GM04503 (cell line): ENCODE measurements around the gene SLC25A17.
"Not testable (repeated sequence)": the region's sequence is repeated elsewhere in the genome, so short reads cannot be mapped to it uniquely, and the experiment has no call there.

Experiments used
- DNase-seq: peaks from one replicate; pipeline ENCODE4 v3.0.0-alpha.2; 2012; ENCODE audit warnings: low read depth

SLC25A17 gene, protein sequence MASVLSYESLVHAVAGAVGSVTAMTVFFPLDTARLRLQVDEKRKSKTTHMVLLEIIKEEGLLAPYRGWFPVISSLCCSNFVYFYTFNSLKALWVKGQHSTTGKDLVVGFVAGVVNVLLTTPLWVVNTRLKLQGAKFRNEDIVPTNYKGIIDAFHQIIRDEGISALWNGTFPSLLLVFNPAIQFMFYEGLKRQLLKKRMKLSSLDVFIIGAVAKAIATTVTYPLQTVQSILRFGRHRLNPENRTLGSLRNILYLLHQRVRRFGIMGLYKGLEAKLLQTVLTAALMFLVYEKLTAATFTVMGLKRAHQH

DNA sequence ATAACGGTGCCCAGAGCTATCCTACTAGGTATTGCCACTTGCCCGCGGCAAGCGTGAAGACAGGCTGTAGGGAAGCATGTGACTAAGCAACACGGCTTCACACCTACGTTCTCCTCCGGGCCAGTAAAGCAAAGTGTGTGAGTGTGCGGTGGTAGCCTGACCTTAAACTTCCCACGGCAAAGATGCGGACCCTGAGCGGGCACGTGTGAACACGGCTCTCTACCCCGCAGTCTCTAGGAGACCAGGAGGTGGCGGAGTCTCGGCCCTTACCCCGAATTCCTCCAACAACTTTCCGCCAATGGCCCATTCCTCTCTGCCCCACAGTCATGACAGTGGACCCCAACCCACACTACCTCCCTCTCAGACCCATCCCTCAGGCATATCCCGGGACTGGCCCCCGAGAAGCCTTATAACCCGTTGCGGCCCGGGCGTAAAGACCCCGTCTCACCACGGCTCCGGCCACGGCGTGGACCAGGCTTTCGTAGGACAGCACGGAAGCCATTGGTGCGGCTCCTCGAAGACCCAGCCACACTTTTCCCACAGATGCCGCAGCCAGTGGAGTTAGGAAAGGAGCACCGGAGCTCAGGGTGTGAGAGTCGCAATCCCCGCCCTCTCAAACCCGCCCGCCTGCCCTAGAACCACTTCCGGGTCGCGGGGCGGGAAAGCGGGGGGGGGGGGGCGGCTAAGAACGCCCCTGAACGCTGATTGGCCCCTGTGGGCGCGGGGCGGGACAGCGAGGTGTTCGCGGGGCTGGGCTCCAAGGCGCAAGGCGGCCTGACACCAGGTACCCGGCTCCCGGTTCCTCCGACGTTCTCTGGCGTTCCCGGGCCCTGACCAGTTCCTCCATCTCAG is at the start of gene SLC25A17:
Gene SLC25A17 (minus strand): TSS at position 600 of the 852 bp plus-strand sequence. CDS start 98 bp downstream, at position 502.
- peak; percentile 18 for DNase-seq

DNA sequence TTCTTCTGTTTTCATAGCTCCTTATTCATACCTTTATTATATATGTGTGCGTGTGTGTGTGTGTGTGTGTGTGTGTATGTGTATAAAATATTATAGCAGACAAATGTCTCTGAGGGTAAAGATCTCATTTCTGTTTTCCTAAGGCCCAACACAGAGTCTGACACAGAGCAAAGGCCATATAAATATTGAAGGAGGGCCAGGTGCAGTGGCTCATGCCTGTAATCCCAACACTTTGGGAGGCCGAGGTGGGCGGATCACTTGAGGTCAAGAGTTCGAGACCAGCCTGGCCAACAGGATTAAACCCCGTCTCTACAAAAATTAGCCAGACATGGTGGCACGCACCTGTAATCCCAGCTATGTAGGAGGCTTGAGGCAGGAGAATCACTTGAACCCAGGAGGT is 49.2 kb upstream of the SLC25A17 start:
- not testable (repeated sequence) for DNase-seq

DNA sequence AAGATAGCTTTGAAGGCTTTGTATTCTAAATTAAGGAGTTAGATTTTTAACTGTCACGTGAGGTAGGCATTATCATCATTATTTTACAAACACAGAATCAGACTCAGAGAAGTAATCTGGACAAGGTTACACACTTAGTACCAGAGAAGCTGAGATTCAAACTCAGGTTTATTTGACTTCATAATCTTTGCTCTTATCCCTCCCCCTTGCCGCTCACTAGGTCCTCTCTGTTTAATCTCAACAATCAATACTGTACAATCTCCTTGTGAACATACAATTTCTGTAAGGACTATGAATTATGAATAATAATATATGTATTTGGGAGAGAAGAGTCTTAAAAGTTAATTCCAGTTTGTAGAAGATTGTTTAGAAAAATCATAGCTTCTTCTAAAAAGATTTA is 48.0 kb upstream of the SLC25A17 start:
- DNase-seq: no peak

DNA sequence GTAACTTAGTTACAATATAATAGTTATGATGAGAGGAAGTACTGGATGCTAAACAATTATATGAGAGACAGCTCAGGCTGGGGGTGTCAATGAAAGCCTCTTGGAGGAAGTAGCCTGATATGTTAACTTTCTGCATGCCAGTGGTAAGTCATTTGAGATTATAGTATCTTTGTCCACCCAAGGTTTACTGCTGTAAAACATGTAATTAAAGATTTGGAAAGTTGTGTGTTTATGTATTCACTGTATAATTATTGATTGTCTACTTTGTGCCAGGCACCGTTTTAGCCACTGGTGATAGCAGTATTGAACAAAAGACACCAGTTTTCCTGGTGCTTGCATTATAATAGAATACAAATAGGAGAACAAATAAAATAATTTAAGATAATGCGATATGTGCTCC is 43.4 kb upstream of the SLC25A17 start:
- no peak for DNase-seq

DNA sequence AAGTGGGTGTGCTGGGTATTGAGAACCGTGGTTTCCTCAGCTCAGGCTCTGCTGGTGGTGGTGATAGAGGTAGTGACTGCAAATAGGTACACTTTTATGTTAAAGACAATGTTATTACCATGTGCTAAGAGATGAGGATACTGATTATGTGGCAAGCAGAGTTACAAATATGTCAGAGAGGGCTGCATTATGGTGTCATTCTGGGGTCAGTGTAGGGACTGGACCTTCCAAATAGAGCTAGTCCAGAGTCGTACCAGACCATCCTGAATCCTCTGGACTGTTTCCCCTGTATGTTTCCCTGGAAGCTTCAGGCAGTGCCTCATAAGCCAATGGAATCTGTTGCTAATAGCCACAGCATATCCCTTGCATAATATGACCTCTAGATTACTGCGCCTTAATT is 42.9 kb upstream of the SLC25A17 start, which contains the start of gene DNAJB7:
Gene DNAJB7 (minus strand): TSS at position 101 of the 400 bp plus-strand sequence. CDS start 119 bp downstream, outside the sequence.
- DNase-seq: no peak

DNA sequence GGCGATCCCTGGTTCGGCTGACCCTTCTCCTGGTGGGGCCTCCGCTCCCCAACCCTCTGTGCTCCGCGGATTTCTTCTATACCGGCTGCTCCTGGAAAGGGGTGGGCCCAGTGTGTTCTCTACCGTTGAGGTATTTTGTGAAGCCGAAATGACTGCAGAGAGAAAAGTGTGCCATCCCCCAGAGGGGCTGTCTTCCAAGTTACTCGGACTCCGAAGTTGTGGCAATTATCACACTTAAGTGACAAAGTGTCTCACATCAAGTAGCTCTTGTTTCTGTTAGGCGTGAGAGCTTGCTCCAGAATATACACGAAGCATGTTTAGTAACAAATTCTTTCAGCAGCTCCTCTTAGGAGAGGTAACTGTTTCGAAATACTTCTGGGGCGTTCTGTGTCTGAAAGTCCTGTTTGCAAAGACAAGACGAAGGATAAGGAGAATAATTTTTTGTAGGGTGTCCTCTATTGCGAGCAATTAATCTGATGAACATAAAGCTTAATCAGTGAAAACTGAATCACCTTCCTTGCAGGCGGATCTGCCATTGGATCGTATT is 38.2 kb upstream of the SLC25A17 start:
- DNase-seq: no peak

DNA sequence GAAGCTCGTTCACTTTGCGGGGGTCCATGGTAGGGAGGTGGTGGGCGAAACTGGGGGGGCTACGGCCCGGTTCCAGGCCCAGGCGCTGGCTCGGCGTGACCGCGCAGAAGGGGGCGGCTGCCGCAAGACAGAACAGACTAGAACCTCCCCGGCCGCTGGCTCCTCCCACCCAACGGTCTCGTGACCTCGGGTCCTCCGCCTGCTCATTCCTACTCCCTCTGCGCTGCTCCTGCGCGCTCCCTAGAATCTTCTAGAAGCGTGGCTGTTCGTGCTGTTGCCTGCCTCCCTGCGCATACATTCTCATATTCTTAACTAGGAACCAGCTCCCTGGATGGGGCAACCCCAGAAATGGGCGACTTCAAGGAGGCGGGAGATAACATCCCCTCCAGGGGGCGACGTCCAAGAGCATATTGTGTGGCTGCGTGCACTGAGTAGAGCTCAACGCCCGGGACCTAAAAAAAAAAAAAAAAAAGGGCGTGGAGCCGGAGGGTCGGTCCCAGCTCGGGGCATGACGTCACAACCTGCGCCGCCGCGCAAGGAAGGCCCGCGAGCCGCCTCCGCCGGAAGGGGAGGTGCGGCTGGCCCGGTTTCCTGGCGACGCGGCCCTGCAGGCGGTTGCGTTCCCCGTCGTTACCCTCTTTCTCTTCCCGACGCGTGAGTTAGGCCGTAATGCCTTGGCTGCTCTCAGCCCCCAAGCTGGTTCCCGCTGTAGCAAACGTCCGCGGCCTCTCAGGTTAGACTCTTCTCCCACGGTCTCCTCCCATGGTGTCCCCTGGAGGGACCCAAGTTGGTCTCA is 37.6 kb upstream of the SLC25A17 start, which contains the start of the genes ST13 and XPNPEP3:
Gene ST13 (minus strand): TSS at position 127 of the 796 bp plus-strand sequence. CDS start 99 bp downstream, at position 28.
Gene XPNPEP3 (plus strand): TSS at position 636 of the 796 bp plus-strand sequence. CDS start 34 bp downstream, at position 670.
- DNase-seq: peak; percentile 79

DNA sequence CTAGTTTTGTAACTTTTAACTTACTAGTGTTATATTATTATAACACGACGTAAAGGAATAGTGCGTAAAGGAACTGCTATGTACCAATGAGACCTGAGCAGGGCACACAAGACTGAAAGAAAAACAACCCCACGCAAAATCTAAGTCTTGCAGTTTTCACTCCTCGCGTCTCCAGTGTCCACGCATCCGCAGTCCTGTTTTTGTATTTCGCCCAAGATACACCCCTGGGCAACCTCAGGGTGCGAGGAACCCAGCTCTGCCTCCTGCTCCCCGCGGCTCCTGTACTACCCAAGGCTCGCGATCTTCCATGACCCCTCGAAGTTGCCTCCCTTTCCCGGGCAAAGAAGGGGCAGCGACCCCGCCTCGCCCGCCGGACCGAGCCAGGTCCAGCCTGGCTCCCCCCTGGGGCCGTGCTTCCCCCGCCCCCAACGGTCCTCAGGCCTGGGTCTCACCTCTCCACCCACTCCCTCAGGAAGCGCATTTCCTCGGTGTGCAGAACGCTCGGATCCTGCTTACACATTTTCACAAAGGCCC is 36.9 kb upstream of the SLC25A17 start:
- DNase-seq: no peak

DNA sequence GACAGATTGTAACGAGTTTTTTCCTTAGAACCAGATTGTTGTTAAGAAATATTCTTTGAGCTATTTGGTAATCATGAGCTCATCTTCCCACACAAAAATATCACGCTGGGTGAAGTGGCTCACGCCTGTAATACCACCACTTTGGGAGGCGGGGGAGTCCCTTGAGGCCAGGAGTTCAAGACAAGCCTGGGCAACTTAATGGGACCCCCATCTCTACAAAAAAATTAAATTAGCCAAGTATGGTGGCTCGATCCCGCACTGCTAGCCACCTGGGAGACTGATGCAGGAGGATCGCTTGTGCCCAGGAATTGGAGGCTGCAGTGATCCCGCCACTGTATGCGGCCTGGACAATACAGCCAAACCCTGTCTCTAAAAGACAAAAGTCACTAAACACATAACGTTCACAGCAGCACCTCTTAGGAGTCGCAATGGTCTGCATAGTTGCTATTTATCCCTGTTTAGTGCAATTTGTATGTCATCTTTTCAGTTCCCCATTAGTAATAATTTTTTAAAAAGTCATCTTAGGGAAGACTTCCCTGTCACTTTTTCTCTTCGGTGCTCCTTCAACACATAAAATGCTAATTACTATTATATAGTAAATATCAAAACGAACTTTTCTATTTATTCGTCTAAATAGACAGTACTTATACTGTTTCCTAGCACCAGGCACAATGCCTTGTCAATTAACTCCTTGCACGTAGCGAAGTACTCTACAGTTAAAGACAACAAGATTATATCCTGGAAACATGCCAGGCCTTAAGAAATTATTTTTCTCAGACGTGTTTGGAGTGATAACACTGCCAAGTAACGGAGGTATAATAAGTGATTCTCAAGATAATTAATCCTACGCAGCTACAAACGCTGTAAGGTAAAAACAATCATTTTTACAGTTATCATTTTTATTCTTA is 36.2 kb upstream of the SLC25A17 start:
- DNase-seq: no peak

DNA sequence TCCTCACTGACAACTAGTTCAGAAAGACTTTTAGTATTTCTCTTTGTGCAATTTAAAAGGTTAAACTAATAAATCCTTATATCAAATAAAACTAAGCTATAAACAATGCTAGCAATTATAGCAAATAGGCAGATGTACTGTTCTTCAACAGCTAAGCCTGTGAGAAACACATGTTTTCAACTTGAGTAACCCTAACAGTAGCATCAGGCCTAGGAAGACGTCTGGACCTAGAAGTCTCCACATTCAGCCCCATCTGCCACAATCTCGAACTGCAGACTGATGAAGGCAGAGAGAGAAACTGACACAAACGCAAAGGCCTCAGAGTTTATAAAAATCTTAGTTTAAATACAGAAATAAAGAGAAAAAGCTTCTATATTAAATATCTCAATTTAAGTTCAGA is 34.8 kb upstream of the SLC25A17 start:
- no peak for DNase-seq

DNA sequence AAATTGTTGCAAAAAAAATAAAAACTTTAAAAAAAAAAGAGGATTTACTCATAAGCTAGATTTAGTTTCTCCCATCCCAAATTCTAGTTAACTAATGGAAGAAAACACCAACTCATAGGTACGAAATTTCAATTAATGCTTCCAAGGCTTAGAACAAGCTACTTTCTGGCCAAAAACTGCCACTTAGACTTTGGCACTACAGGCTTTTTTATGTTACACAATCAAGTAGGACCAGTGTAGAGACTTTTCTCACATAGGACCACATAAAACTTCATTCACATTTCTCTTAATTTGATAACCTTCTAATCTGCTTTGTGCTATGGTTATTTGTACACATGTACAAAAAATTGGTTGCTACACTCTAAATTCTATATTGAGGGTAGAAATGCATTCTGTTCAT is 34.2 kb upstream of the SLC25A17 start:
- DNase-seq: no peak

DNA sequence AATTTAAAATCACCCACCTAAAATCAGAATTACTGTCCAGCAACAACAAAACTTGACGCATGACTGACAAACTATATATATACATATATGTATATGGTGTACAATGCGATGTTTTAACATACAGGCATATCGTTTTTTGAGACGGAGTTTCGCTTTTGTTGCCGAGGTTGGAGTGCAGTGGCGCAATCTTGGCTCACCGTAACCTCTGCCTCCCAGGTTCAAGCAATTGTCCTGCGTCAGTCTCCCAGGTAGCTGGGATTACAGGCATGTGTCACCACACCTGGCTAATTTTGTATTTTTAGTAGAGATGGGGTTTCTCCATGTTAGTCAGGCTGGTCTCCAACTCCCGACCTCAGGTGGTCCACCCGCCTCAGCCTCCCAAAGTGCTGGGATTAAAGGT is 26.7 kb upstream of the SLC25A17 start:
- not testable (repeated sequence) for DNase-seq

DNA sequence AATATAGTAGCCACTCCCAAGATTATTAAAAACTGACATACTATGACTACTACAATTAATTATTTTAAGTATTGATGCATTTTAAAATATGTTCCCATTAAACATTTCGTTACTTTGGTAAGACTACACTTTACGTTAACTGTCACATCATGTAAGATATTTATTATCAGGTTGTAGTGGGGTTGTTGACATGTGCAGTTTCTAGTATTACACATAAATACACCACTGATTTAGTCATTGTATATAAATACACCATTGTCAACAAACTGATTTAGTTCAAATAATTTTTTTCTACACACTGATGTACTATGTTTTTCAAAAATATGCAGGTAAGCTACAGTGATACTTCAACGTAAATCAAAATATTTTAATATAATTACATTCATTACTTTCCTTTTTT is 25.8 kb upstream of the SLC25A17 start:
- no peak for DNase-seq

DNA sequence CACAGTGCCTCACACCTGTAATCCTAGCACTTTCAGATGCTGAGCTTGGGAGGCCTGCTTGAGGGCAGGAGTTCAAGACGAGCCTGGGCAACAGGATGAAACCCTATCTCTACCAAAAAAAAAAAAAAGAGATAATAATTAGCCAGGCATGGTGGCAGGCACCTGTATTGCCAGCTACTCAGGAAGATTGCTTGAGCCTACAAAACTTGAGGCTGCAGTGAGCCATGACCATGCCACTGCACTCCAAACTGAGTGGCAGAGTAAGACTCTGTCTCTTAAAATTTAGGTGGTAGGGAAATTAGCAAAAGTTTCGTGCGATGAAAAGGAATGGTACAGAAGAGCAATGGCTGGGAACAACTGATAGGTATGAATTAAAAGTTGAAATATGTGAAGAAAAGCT is 19.3 kb upstream of the SLC25A17 start:
- no peak for DNase-seq

DNA sequence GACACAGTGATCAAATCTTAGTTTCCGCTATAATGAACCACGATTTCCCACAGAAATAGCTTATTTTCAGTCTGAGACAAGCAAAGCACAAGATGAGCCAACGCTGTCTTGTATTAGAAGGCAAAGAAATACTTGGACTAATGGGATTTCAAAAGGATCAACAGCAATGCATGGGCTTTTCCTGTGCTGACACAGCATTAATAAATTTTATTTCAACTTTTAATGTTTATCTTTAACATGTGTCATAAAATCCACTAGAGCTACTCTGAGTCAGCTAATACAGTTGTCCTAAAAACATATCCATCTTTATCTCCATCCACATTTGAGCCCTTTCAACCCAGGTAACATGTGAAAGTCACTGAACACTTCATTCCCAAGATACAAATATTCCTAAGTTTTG is 15.5 kb upstream of the SLC25A17 start:
- DNase-seq: no peak

DNA sequence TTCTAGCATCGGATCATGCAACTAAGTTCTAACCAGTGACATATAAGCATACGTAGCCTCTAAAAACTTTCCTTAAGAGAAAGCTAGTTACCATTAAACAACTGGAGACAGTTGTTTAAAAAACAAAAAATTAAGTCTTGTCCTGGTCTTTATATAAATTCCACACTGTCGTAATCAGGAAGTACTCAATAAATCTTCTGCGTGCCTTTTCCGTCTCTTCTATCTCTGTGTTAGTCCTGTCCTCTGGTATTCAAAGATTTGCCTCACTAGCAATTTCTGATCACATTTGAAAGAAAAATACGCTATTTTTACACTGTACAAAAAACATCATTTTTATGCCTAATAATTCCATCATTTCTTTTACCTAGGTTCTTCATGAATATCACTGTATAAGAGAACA is 10.0 kb upstream of the SLC25A17 start:
- DNase-seq: no peak

DNA sequence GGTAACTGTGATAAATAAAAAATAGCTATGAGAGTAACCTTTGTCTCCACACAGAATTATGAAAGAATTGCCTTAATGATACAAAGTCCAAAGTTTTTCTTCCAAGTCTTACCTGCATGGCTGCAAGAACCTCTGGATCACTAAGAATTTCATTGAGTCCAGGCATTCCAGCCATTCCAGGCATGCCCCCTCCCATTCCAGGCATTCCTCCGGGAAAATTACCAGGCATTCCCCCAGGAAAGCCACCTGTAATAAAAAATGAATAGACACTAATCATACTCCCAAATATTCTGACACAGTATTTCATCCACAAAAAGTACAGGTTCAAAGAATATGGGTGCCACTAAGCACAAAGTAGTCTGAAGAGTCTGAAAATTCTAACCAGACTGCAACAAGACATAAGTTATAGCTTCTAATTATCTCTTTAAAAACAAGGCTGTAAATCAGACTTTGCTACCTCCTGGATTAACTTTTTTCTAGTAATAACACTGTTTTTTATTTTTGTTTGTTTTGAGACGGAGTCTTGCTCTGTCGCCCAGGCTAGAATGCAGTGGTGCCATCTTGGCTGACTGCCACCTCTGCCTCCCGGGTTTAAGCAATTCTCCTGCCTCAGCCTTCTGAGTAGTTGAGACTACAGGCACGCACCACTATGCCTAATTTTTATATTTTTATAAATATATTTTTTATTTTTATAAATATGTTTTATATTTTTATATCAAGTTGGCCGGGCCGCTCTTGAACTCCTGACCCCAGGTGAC is 8.0 kb upstream of the SLC25A17 start:
- no peak for DNase-seq

DNA sequence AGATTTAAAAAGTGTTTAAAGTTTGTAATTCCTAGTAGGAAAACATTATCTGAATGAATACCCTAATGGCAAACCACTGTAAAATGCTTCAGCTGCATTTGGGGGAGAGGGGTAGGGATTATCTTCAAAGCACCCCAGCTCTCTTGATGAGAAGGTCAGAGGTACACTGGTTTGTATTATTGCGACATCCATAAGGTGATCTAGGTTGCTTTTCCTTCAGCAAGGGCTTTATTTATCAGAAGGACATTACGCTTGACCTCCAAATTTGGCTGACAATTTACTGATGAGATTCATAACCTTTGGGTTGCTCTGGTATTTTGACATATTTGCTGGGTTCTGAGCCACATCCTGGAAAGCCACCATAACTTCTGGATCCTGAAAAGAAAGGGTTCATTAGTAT is 7.1 kb upstream of the SLC25A17 start:
- not testable (repeated sequence) for DNase-seq

DNA sequence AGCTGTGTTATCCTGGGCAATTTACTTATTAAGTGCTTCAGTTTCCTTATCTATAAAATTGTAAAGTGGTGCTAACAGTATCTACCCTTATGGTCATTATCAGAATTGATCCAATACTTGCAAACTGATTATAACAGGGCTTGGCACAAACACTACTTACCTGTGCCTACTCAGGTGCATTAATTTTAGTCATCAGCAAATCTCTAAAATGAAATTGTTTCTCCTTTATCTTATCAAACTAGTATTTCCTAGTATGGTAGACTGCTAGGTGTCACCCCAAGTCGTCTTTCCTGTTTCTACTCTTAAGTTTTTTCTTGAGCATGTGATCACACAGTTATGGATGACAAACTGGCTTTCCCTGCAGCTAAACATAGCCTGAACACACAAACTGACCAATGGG is 4.3 kb upstream of the SLC25A17 start:
- DNase-seq: no peak
